ENCODE measurements around the gene UNC5C. TPM values are rescaled to one million over a fixed set of nuclear protein-coding genes. Genes with fewer than 3 reads are reported as not detected.

UNC5C gene
- total and polyA plus RNA-seq, 4 donors: 0.63 to 11.2 (median 8.6) TPM

GRCh38 chr4:95225849-95226248, 322.9 kb downstream of the UNC5C start:
- Histone ChIP-seq H3K4me3 (ENCODE audit: low read length in 2 of 2) (no peak overlapping the region), H3K9me3 (ENCODE audit: control insufficient read depth, low read length) (no peaks in the 10 kb centered on the region), H3K27me3 (ENCODE audit: control insufficient read depth in 1 of 2, insufficient read depth in 2 of 2, low read length in 1 of 2) (no peaks in the 10 kb centered on the region), H3K36me3 (ENCODE audit: control insufficient read depth in 1 of 2, insufficient read depth in 2 of 2, low read length in 1 of 2) (no peaks in the 10 kb centered on the region), H3K27ac (ENCODE audit: low read depth in 1 of 2, low read length in 2 of 2) (no peak overlapping the region), H3K4me1 (ENCODE audit: control insufficient read depth in 1 of 2, insufficient read depth in 2 of 2, low read length in 2 of 2) (no peaks in the 10 kb centered on the region)
- intact Hi-C loops (cut with DNase I): no loop called here
- ATAC-seq (ENCODE audit: low FRiP score) (no peak), DNase-seq (no peak)
- WGBS, 2 donors: 90 to 91% methylated on average over 6 of the region's 6 CpGs

DNA sequence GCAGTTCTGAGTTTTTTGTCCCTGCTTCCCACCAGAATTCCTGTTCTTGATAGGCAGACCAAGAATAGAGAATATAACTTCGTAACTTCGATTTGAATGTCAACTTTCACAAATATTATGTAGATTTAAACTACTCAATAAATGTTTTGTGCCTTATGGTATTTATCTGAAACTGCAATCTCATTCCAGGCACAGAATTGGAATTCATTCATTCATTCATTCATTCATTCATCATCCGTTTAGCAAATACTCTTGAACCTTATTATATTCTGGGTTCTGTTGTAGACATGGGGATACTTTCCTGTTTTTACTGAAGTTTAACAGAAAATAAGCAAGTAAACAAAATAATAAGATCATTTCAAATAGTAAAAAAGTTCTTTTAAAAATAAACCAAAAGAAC, 324.4 kb downstream of the UNC5C start:
- 96% methylated on average over 3 of the region's 3 CpGs for WGBS, 2 donors

GRCh38 chr4:95220205-95221175, 328.3 kb downstream of the UNC5C start:
- Histone ChIP-seq H3K9me3 (ENCODE audit: control insufficient read depth, low read length) (no peaks in the 10 kb centered on the region), H3K27me3 (ENCODE audit: control insufficient read depth in 1 of 2, insufficient read depth in 2 of 2, low read length in 1 of 2) (no peaks in the 10 kb centered on the region), H3K36me3 (ENCODE audit: control insufficient read depth in 1 of 2, insufficient read depth in 2 of 2, low read length in 1 of 2) (peaks cover 0 to 3% of the 10 kb centered on the region in 2 donors), H3K4me1 (ENCODE audit: control insufficient read depth in 1 of 2, insufficient read depth in 2 of 2, low read length in 2 of 2) (no peaks in the 10 kb centered on the region), H3K27ac (ENCODE audit: low read depth in 1 of 2, low read length in 2 of 2) (no peak overlapping the region), H3K4me3 (ENCODE audit: low read length in 2 of 2) (no peak overlapping the region)
- 93% methylated on average over 1 of the region's 1 CpG for WGBS, 2 donors
- intact Hi-C loops (cut with DNase I): no loop called here
- ATAC-seq (ENCODE audit: low FRiP score): no peak
- DNase-seq: no peak

More for the DNA sequence above, 324.4 kb downstream of the UNC5C start:
- Histone ChIP-seq H3K9me3 (ENCODE audit: control insufficient read depth, low read length) (no peaks in the 10 kb centered on the region), H3K27ac (ENCODE audit: low read depth in 1 of 2, low read length in 2 of 2) (no peak overlapping the region), H3K4me3 (ENCODE audit: low read length in 2 of 2) (no peak overlapping the region), H3K27me3 (ENCODE audit: control insufficient read depth in 1 of 2, insufficient read depth in 2 of 2, low read length in 1 of 2) (no peaks in the 10 kb centered on the region), H3K36me3 (ENCODE audit: control insufficient read depth in 1 of 2, insufficient read depth in 2 of 2, low read length in 1 of 2) (no peaks in the 10 kb centered on the region), H3K4me1 (ENCODE audit: control insufficient read depth in 1 of 2, insufficient read depth in 2 of 2, low read length in 2 of 2) (no peaks in the 10 kb centered on the region)
- ATAC-seq (ENCODE audit: low FRiP score): no peak
- DNase-seq: no peak
- intact Hi-C loops (cut with DNase I): no loop called here

DNA sequence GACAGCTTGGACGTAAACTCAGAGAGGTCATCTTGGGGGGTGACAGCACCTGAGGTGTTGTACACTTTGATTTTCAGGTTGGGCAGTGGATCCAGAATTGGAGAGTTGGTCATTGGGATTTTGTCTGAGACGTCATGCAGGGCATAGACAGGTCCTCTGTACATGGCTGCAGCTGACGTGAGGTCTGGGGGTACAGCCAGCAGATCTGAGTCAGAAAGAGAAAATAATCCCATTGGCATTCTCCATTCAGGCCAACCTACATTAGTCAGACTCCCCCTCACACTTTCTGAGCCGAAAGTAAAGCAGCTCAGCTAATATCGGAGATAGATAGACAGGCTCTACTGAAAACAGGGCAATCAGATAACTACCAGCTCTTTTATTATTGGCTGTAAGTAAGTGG, 329.7 kb downstream of the UNC5C start:
- Histone ChIP-seq H3K36me3 (ENCODE audit: control insufficient read depth in 1 of 2, insufficient read depth in 2 of 2, low read length in 1 of 2) (peaks cover 0 to 3% of the 10 kb centered on the region in 2 donors), H3K27ac (ENCODE audit: low read depth in 1 of 2, low read length in 2 of 2) (no peak overlapping the region), H3K4me3 (ENCODE audit: low read length in 2 of 2) (no peak overlapping the region), H3K9me3 (ENCODE audit: control insufficient read depth, low read length) (no peaks in the 10 kb centered on the region), H3K4me1 (ENCODE audit: control insufficient read depth in 1 of 2, insufficient read depth in 2 of 2, low read length in 2 of 2) (no peaks in the 10 kb centered on the region), H3K27me3 (ENCODE audit: control insufficient read depth in 1 of 2, insufficient read depth in 2 of 2, low read length in 1 of 2) (no peaks in the 10 kb centered on the region)
- intact Hi-C loops (cut with DNase I): no loop called here
- 24 to 29% methylated on average over 5 of the region's 5 CpGs for WGBS, 2 donors
- peak; percentile 48 for ATAC-seq (ENCODE audit: low FRiP score)
- DNase-seq: peak; percentile 66 to 87

GRCh38 chr4:95217197-95217596, 331.6 kb downstream of the UNC5C start:
- no peak for ATAC-seq (ENCODE audit: low FRiP score)
- WGBS, 2 donors: 97% methylated on average over 2 of the region's 2 CpGs
- no peak overlapping the region for H3K4me3 ChIP-seq (ENCODE audit: low read length in 2 of 2)
- no peak overlapping the region for H3K27ac ChIP-seq (ENCODE audit: low read depth in 1 of 2, low read length in 2 of 2)
- no peak for DNase-seq
- no peaks in the 10 kb centered on the region for H3K27me3 ChIP-seq (ENCODE audit: control insufficient read depth in 1 of 2, insufficient read depth in 2 of 2, low read length in 1 of 2)
- H3K9me3 ChIP-seq (ENCODE audit: control insufficient read depth, low read length): no peaks in the 10 kb centered on the region
- intact Hi-C loops (cut with DNase I): no loop called here
- no peaks in the 10 kb centered on the region for H3K4me1 ChIP-seq (ENCODE audit: control insufficient read depth in 1 of 2, insufficient read depth in 2 of 2, low read length in 2 of 2)
- peaks cover 3 to 5% of the 10 kb centered on the region in 2 donors for H3K36me3 ChIP-seq (ENCODE audit: control insufficient read depth in 1 of 2, insufficient read depth in 2 of 2, low read length in 1 of 2)

- Histone ChIP-seq H3K9me3 (ENCODE audit: control insufficient read depth, low read length) (no peaks in the 10 kb centered on the region), H3K27ac (ENCODE audit: low read depth in 1 of 2, low read length in 2 of 2) (no peak overlapping the region), H3K4me1 (ENCODE audit: control insufficient read depth in 1 of 2, insufficient read depth in 2 of 2, low read length in 2 of 2) (no peaks in the 10 kb centered on the region), H3K4me3 (ENCODE audit: low read length in 2 of 2) (no peak overlapping the region), H3K36me3 (ENCODE audit: control insufficient read depth in 1 of 2, insufficient read depth in 2 of 2, low read length in 1 of 2) (peaks cover 3 to 5% of the 10 kb centered on the region in 2 donors), H3K27me3 (ENCODE audit: control insufficient read depth in 1 of 2, insufficient read depth in 2 of 2, low read length in 1 of 2) (no peaks in the 10 kb centered on the region)
- DNase-seq (no peak), ATAC-seq (ENCODE audit: low FRiP score) (no peak)
- WGBS, 2 donors: 93 to 95% methylated on average over 3 of the region's 3 CpGs
- intact Hi-C loops (cut with DNase I): no loop called here
These were observed 332.1 kb downstream of the UNC5C start for GRCh38 chr4:95216636-95217035.

DNA sequence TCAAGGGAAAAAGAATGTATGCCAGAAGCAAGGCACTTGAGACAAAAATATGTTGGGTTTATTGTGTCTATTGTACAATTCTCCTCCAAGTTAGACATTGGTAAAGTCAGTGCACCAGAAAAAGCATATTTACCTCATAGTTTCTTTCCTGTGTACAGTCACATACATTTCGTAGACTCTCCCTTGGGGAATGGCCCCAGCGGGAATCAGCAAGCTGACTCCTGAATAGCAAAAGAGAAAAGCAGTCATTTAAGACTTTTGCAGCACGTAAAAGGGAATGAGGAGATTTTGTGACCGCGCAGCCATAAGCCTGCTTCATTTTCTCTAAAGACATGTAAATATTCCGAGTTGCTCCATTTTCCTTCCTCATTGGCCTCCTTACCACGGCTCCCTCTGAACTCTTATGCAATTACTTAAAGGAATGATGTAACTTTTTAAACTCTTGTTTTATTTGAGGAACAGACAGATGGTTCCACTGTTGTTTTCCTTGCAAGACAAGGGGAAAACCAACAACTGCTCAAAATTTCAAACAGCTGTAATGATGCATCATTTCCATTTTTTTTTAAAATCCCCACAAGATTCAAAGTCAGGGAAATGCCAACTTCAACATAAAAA, 332.7 kb downstream of the UNC5C start:
- H3K27ac ChIP-seq (ENCODE audit: low read depth in 1 of 2, low read length in 2 of 2): no peak overlapping the region
- H3K4me1 ChIP-seq (ENCODE audit: control insufficient read depth in 1 of 2, insufficient read depth in 2 of 2, low read length in 2 of 2): no peaks in the 10 kb centered on the region
- no peak overlapping the region for H3K4me3 ChIP-seq (ENCODE audit: low read length in 2 of 2)
- peaks cover 3 to 5% of the 10 kb centered on the region in 2 donors for H3K36me3 ChIP-seq (ENCODE audit: control insufficient read depth in 1 of 2, insufficient read depth in 2 of 2, low read length in 1 of 2)
- 86 to 87% methylated on average over 7 of the region's 7 CpGs for WGBS, 2 donors
- DNase-seq (no peak), ATAC-seq (ENCODE audit: low FRiP score) (no peak)
- H3K27me3 ChIP-seq (ENCODE audit: control insufficient read depth in 1 of 2, insufficient read depth in 2 of 2, low read length in 1 of 2): no peaks in the 10 kb centered on the region
- intact Hi-C loops (cut with DNase I): no loop called here
- no peaks in the 10 kb centered on the region for H3K9me3 ChIP-seq (ENCODE audit: control insufficient read depth, low read length)

DNA sequence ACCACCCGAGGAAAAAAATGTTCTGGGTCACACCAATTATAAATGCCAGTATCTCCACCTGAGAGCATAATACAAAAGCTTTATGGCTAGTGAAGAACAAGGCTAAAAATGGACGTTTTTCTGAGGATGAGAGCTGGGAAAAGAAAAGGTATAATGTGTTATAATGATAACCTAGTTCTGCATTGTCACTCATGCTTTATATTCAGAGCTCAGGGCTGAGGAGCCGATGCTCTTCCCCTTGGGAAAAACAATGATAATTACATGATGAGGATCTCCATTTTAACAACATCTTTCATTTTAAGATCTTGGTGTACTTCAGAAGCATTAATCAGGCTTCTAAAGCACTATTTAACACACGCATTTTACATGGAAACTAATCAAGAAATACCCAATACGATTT, 333.7 kb downstream of the UNC5C start:
- Histone ChIP-seq H3K9me3 (ENCODE audit: control insufficient read depth, low read length) (no peaks in the 10 kb centered on the region), H3K4me1 (ENCODE audit: control insufficient read depth in 1 of 2, insufficient read depth in 2 of 2, low read length in 2 of 2) (no peaks in the 10 kb centered on the region), H3K27me3 (ENCODE audit: control insufficient read depth in 1 of 2, insufficient read depth in 2 of 2, low read length in 1 of 2) (no peaks in the 10 kb centered on the region), H3K36me3 (ENCODE audit: control insufficient read depth in 1 of 2, insufficient read depth in 2 of 2, low read length in 1 of 2) (peaks cover 3 to 6% of the 10 kb centered on the region in 2 donors), H3K4me3 (ENCODE audit: low read length in 2 of 2) (no peak overlapping the region), H3K27ac (ENCODE audit: low read depth in 1 of 2, low read length in 2 of 2) (no peak overlapping the region)
- intact Hi-C loops (cut with DNase I): no loop called here
- WGBS, 2 donors: 75 to 77% methylated on average over 5 of the region's 5 CpGs
- DNase-seq (no peak), ATAC-seq (ENCODE audit: low FRiP score) (no peak)

- no peaks in the 10 kb centered on the region for H3K4me1 ChIP-seq (ENCODE audit: control insufficient read depth in 1 of 2, insufficient read depth in 2 of 2, low read length in 2 of 2)
- ATAC-seq (ENCODE audit: low FRiP score) (no peak), DNase-seq (no peak)
- H3K27me3 ChIP-seq (ENCODE audit: control insufficient read depth in 1 of 2, insufficient read depth in 2 of 2, low read length in 1 of 2): no peaks in the 10 kb centered on the region
- 87 to 90% methylated on average over 5 of the region's 5 CpGs for WGBS, 2 donors
- H3K36me3 ChIP-seq (ENCODE audit: control insufficient read depth in 1 of 2, insufficient read depth in 2 of 2, low read length in 1 of 2): peaks cover 3 to 6% of the 10 kb centered on the region in 2 donors
- intact Hi-C loops (cut with DNase I): no loop called here
- H3K9me3 ChIP-seq (ENCODE audit: control insufficient read depth, low read length): no peaks in the 10 kb centered on the region
- no peak overlapping the region for H3K27ac ChIP-seq (ENCODE audit: low read depth in 1 of 2, low read length in 2 of 2)
- H3K4me3 ChIP-seq (ENCODE audit: low read length in 2 of 2): no peak overlapping the region
These were observed 334.4 kb downstream of the UNC5C start for GRCh38 chr4:95214408-95214807.
